Activated naive CD8-positive, alpha-beta T cell (primary cell): ENCODE results near the gene MUC2.

Experiments
- H3K27ac Mint-ChIP-seq: one replicate; pipeline ENCODE4 v1.8.0; 2021; ENCODE audit warnings: mixed read lengths
- H3K27me3 Mint-ChIP-seq: one replicate; pipeline ENCODE4 v1.8.0; 2021; ENCODE audit warnings: mixed read lengths
- H3K36me3 Mint-ChIP-seq: one replicate; pipeline ENCODE4 v1.8.0; 2021; ENCODE audit warnings: mixed read lengths
- H3K4me1 Mint-ChIP-seq: one replicate; pipeline ENCODE4 v1.8.0; 2021; ENCODE audit warnings: low read depth, mixed read lengths
- H3K4me3 Mint-ChIP-seq: one replicate; pipeline ENCODE4 v1.8.0; 2021; ENCODE audit warnings: mild to moderate bottlenecking, mixed read lengths
- H3K9me3 Mint-ChIP-seq: one replicate; pipeline ENCODE4 v1.8.0; 2021; ENCODE audit warnings: low read depth, mixed read lengths

The MUC2 gene

DNA sequence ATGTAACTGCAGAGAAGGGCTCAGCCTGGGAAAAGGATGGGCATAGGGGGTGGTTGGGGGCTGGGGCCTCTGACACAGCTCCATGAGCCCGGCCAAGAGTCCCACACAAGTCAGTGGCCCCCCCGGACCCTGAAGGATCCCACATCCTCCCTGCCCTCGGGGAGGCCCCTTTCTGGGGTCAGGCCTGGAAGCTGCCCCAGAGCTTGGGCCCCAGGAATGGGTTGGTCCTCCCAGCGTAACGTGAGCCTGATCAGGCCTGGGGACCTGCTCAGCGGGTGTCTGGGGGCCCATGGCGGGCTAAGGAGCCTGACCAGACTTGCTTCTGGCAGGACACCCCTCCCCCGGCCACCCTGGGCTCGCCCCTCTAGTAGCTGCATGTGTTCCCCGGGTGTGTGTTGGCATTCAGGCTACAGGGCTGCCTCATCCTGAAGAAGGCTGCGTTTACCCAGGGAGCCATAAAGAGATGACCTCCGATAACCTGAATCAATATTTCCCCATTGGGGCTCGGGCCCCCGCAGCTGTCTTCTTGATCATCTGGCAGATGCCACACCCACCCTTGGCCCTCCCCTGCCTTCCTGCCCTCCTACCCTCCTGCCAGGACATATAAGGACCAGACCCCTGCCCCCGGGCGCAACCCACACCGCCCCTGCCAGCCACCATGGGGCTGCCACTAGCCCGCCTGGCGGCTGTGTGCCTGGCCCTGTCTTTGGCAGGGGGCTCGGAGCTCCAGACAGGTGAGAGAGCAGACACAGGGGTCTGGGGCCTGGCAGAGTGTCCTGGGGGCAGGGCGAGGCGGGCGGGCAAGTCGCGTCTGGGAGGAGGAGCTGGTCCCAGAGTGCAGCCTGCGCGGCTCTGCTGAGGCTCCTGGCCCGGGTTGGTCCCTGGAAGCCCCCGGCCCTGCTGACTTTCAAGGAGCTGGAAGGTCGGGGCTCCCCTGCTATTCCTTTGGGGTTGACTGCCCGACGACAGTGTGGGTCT is at the start of gene MUC2:
MUC2 (plus strand) TSS at position 631 of the 978 bp plus-strand sequence.
- Mint-ChIP-seq H3K9me3 (no peaks in the 10 kb centered on the region), H3K27ac (no peak within 1 kb of the TSS), H3K27me3 (peaks cover 4% of the 10 kb centered on the region), H3K4me1 (no peaks in the 10 kb centered on the region), H3K4me3 (no peak within 1 kb of the TSS), H3K36me3 (no peaks in the 10 kb centered on the region)

- Mint-ChIP-seq H3K27ac (no peak overlapping the region), H3K9me3 (no peaks in the 10 kb centered on the region), H3K4me1 (no peaks in the 10 kb centered on the region), H3K4me3 (no peak overlapping the region), H3K36me3 (no peaks in the 10 kb centered on the region), H3K27me3 (no peaks in the 10 kb centered on the region)
Measured at GRCh38 chr11:1025410-1026162, 49.1 kb upstream of the MUC2 start.

DNA sequence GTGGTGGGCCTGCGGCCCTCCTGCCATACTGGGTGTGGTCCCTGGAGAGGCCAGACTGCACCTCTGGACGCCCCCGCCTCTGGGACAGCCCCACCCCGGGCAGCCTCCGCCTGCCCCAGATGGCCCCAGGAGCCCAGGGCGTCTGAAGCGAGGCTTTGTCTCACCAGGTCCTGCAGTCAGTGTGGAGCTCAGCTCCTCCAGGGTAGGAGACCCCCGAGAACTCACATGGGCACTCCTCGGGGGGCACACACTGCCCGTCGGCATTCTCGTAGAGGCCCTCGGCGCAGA is 48.6 kb upstream of the MUC2 start:
- Mint-ChIP-seq H3K4me1 (no peaks in the 10 kb centered on the region), H3K36me3 (no peaks in the 10 kb centered on the region), H3K27me3 (no peaks in the 10 kb centered on the region), H3K27ac (no peak overlapping the region), H3K4me3 (no peak overlapping the region), H3K9me3 (no peaks in the 10 kb centered on the region)

- no peaks in the 10 kb centered on the region for H3K4me1 Mint-ChIP-seq
- H3K4me3 Mint-ChIP-seq = no peak overlapping the region
- no peaks in the 10 kb centered on the region for H3K36me3 Mint-ChIP-seq
- H3K9me3 Mint-ChIP-seq = no peaks in the 10 kb centered on the region
- H3K27ac Mint-ChIP-seq = no peak overlapping the region
- H3K27me3 Mint-ChIP-seq = no peaks in the 10 kb centered on the region
Measured at GRCh38 chr11:1026641-1027482, 47.8 kb upstream of the MUC2 start.

GRCh38 chr11:1027483-1028290 is 47.0 kb upstream of the MUC2 start:
- Mint-ChIP-seq H3K27ac (no peak overlapping the region), H3K36me3 (no peaks in the 10 kb centered on the region), H3K27me3 (no peaks in the 10 kb centered on the region), H3K9me3 (no peaks in the 10 kb centered on the region), H3K4me1 (no peaks in the 10 kb centered on the region), H3K4me3 (no peak overlapping the region)

DNA sequence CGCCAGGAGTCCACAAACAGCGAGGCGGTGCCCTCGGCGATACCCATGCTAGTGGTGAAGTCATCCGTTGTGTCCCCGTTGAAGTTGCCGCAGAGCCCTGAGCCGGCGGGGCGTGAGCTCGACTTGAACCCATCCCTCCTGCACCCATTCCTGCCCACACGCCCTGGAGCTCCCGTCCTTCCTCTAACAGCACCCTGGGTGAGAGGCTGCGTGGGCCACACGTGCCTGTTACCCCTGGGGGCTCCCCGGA is 46.5 kb upstream of the MUC2 start:
- no peaks in the 10 kb centered on the region for H3K36me3 Mint-ChIP-seq
- H3K27ac Mint-ChIP-seq = no peak overlapping the region
- H3K27me3 Mint-ChIP-seq = no peaks in the 10 kb centered on the region

GRCh38 chr11:1028616-1029015 is 46.1 kb upstream of the MUC2 start:
- Mint-ChIP-seq H3K4me3 (no peak overlapping the region), H3K9me3 (no peaks in the 10 kb centered on the region), H3K36me3 (no peaks in the 10 kb centered on the region), H3K27ac (no peak overlapping the region), H3K4me1 (no peaks in the 10 kb centered on the region), H3K27me3 (no peaks in the 10 kb centered on the region)

More for the DNA sequence above, 46.5 kb upstream of the MUC2 start:
- Mint-ChIP-seq H3K9me3 (no peaks in the 10 kb centered on the region), H3K4me1 (no peaks in the 10 kb centered on the region), H3K4me3 (no peak overlapping the region)

GRCh38 chr11:1029051-1029450 is 45.6 kb upstream of the MUC2 start:
- no peaks in the 10 kb centered on the region for H3K27me3 Mint-ChIP-seq
- H3K4me3 Mint-ChIP-seq = no peak overlapping the region
- H3K4me1 Mint-ChIP-seq = no peaks in the 10 kb centered on the region
- no peaks in the 10 kb centered on the region for H3K9me3 Mint-ChIP-seq
- H3K36me3 Mint-ChIP-seq = no peaks in the 10 kb centered on the region
- no peak overlapping the region for H3K27ac Mint-ChIP-seq

DNA sequence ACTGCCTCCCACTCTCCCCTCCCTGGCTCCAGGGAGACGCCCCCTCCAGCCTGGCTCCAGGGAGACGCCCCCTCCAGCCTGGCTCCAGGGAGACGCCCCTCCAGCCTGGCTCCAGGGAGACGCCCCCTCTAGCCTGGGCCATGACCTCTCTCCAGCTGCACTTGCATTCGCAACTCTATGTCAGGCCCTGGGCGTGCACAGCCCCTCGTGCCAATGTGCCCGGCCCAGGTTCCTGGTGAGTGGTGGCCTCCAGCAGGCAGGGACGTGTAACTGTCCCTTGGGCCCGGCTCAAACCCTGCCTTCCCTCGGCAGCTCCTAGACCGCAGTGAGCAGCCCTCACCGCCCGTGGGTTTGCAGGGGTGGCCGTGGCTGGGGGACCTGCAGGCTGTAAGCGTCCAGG is 45.0 kb upstream of the MUC2 start:
- H3K36me3 Mint-ChIP-seq = no peaks in the 10 kb centered on the region
- no peaks in the 10 kb centered on the region for H3K4me1 Mint-ChIP-seq
- no peak overlapping the region for H3K4me3 Mint-ChIP-seq
- H3K27ac Mint-ChIP-seq = no peak overlapping the region
- H3K9me3 Mint-ChIP-seq = no peaks in the 10 kb centered on the region
- H3K27me3 Mint-ChIP-seq = no peaks in the 10 kb centered on the region

DNA sequence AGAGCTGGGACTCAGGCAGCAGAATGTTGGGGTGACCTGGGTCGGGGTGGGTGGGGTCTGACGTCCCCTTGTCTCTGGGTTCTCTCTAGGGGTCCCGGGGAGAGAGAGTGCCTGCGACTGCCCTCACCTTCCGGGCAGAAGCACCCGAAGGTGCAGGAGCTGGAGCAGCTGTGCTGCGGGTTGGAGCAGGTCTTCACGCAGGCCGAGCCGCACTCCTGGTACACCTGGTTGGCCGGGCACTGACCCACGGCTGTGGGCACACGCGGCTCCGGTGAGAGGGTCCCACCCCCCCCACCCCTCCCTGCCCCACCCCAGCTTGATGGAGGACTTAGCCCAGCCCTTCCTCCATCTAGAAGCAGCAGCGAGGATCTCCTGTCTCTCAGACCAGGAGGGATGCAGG is 44.6 kb upstream of the MUC2 start:
- Mint-ChIP-seq H3K4me1 (no peaks in the 10 kb centered on the region), H3K27me3 (no peaks in the 10 kb centered on the region), H3K9me3 (no peaks in the 10 kb centered on the region), H3K27ac (no peak overlapping the region), H3K4me3 (no peak overlapping the region), H3K36me3 (no peaks in the 10 kb centered on the region)

DNA sequence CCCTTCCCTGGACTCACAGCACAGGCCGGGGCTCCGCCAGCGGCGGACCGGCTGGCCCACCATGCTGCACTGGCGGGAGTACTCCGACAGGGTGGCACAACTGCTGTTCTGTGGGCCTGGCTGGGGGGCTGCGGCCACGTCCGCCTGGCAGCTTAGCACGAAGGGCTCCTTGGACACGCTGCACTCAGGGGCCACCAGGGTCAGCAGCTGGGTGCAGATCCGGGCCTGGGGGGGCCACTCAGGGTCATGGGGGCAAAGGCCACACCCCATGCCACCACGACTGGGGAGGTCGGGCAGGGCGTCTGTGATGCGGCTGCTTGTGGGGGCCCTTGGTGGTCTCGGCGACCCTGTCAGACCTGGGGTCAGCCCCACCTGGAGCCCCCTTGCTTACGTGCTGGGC is 44.1 kb upstream of the MUC2 start:
- Mint-ChIP-seq H3K27me3 (no peaks in the 10 kb centered on the region), H3K36me3 (no peaks in the 10 kb centered on the region), H3K4me1 (no peaks in the 10 kb centered on the region), H3K4me3 (no peak overlapping the region), H3K9me3 (no peaks in the 10 kb centered on the region), H3K27ac (no peak overlapping the region)

GRCh38 chr11:1031121-1031899 is 43.4 kb upstream of the MUC2 start:
- no peaks in the 10 kb centered on the region for H3K4me1 Mint-ChIP-seq
- H3K27ac Mint-ChIP-seq = no peak overlapping the region
- no peak overlapping the region for H3K4me3 Mint-ChIP-seq
- H3K9me3 Mint-ChIP-seq = no peaks in the 10 kb centered on the region
- H3K36me3 Mint-ChIP-seq = no peaks in the 10 kb centered on the region
- no peaks in the 10 kb centered on the region for H3K27me3 Mint-ChIP-seq

- Mint-ChIP-seq H3K4me1 (no peaks in the 10 kb centered on the region), H3K27me3 (no peaks in the 10 kb centered on the region), H3K36me3 (no peaks in the 10 kb centered on the region), H3K4me3 (no peak overlapping the region), H3K9me3 (no peaks in the 10 kb centered on the region), H3K27ac (peak overlapping the region; percentile 12)
Measured at GRCh38 chr11:1032310-1032891, 42.3 kb upstream of the MUC2 start.
